ENCODE measurements around the gene ZSWIM6.

The ZSWIM6 gene

GRCh38 chr5:61381968-61382367 is 49.9 kb downstream of the ZSWIM6 start:
- Histone ChIP-seq H3K9ac (ENCODE audit: low read depth, low read length) (no peak overlapping the region), H3K4me1 (ENCODE audit: insufficient read depth, low read length) (peaks cover 12% of the 10 kb centered on the region; the same call in 1 of the 2 replicates), H3K4me3 (ENCODE audit: low read length) (no peak overlapping the region), H3K36me3 (ENCODE audit: insufficient read depth, low read depth, low read length) (no peaks in the 10 kb centered on the region), H3K27ac (ENCODE audit: low read length) (no peak overlapping the region), H3K27me3 (ENCODE audit: insufficient read depth, low read length) (no peaks in the 10 kb centered on the region), H3K9me3 (ENCODE audit: insufficient read depth, low read depth, low read length) (no peaks in the 10 kb centered on the region)

DNA sequence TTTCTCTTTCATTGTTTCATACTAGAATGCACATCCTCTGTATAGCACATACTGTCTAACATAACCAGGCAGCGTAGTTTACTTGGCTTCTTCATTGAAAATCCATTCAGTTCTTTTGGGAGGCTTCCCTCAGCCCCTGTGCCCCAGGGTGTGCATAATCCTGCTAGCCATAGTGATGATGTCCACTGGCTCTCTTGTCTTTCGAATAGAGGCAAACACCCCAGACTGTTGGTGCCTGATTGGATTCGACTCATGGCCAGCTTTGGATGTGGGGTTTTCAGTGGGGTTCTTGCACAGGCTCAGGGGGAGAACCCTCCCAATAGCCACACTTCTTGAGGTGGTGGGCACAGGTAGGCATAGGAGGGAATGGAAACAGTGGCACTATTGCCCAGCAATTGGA is 53.6 kb downstream of the ZSWIM6 start:
- H3K9me3 ChIP-seq (ENCODE audit: insufficient read depth, low read depth, low read length), result no peaks in the 10 kb centered on the region
- H3K4me1 ChIP-seq (ENCODE audit: insufficient read depth, low read length), result 0 out of 2 replicates have a peak, but pooled peaks cover 4% of the 10 kb centered on the region
- H3K27ac ChIP-seq (ENCODE audit: low read length), result no peak overlapping the region
- no peaks in the 10 kb centered on the region for H3K27me3 ChIP-seq (ENCODE audit: insufficient read depth, low read length)
- no peak overlapping the region for H3K9ac ChIP-seq (ENCODE audit: low read depth, low read length)
- H3K4me3 ChIP-seq (ENCODE audit: low read length), result no peak overlapping the region
- H3K36me3 ChIP-seq (ENCODE audit: insufficient read depth, low read depth, low read length), result no peaks in the 10 kb centered on the region

- Histone ChIP-seq H3K36me3 (ENCODE audit: insufficient read depth, low read depth, low read length) (no peaks in the 10 kb centered on the region), H3K4me3 (ENCODE audit: low read length) (no peak overlapping the region), H3K27me3 (ENCODE audit: insufficient read depth, low read length) (no peaks in the 10 kb centered on the region), H3K27ac (ENCODE audit: low read length) (no peak overlapping the region), H3K4me1 (ENCODE audit: insufficient read depth, low read length) (0 out of 2 replicates have a peak, but pooled peaks cover 4% of the 10 kb centered on the region), H3K9me3 (ENCODE audit: insufficient read depth, low read depth, low read length) (no peaks in the 10 kb centered on the region), H3K9ac (ENCODE audit: low read depth, low read length) (no peak overlapping the region)
Observed at GRCh38 chr5:61386045-61386800, 54.2 kb downstream of the ZSWIM6 start.

DNA sequence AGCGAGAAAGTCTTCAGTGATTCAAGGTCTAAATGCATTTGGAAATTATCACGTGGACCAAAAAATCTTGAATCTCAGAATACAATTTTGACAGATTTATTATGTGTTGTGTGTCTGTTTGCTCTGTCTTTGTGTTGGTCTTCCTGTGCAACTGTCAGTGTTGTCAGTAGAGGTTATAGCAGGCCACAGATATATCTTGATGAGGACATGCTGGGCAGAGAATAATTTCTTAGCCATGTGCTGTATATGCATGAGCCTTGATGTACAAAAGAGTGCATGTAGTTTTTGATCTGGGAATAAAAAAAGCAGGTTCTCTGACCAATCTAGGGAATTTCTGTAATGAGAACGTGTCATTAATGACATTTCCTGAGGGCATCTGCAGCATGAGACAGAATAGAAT is 57.6 kb downstream of the ZSWIM6 start:
- H3K27ac ChIP-seq (ENCODE audit: low read length), result no peak overlapping the region
- H3K36me3 ChIP-seq (ENCODE audit: insufficient read depth, low read depth, low read length), result no peaks in the 10 kb centered on the region
- no peak overlapping the region for H3K4me3 ChIP-seq (ENCODE audit: low read length)
- H3K4me1 ChIP-seq (ENCODE audit: insufficient read depth, low read length), result 0 out of 2 replicates have a peak, but pooled peaks cover 4% of the 10 kb centered on the region
- no peaks in the 10 kb centered on the region for H3K9me3 ChIP-seq (ENCODE audit: insufficient read depth, low read depth, low read length)
- no peaks in the 10 kb centered on the region for H3K27me3 ChIP-seq (ENCODE audit: insufficient read depth, low read length)
- no peak overlapping the region for H3K9ac ChIP-seq (ENCODE audit: low read depth, low read length)

DNA sequence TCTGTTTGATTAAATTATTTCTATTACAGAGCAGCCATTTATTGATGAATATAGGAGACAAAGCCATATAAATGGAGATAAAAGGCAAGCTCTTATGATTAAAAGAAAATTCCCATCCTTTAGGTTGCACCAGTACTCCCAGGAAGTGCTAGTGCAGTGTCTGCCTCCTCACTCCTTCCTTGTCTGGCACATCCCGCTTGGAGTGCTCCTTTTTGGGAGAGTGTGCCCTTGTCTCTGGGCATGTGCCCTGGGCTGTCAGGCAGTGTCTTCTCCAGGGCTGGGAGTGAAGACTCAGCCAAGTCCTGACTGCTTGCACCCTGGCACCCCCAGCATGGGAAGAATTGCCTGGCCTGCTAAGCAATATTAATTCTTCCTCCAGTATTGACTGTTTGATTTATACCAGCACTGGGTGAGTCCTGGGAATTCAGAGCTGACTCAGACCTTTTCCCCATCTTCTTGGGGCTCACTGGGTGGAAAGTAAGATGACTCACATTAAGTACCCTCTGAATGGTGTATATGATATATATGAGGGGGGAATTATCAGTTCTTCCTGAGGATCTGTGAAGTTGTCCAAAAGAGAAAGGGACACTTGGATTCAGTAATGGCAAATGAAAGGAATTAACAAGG is 62.1 kb downstream of the ZSWIM6 start:
- H3K9ac ChIP-seq (ENCODE audit: low read depth, low read length), result no peak overlapping the region
- H3K27ac ChIP-seq (ENCODE audit: low read length), result no peak overlapping the region
- no peak overlapping the region for H3K4me3 ChIP-seq (ENCODE audit: low read length)
- no peaks in the 10 kb centered on the region for H3K4me1 ChIP-seq (ENCODE audit: insufficient read depth, low read length)
- 0 out of 2 replicates have a peak, but pooled peaks cover 6% of the 10 kb centered on the region for H3K9me3 ChIP-seq (ENCODE audit: insufficient read depth, low read depth, low read length)
- no peaks in the 10 kb centered on the region for H3K36me3 ChIP-seq (ENCODE audit: insufficient read depth, low read depth, low read length)
- H3K27me3 ChIP-seq (ENCODE audit: insufficient read depth, low read length), result no peaks in the 10 kb centered on the region

GRCh38 chr5:61394793-61395192 is 62.7 kb downstream of the ZSWIM6 start:
- Histone ChIP-seq H3K27ac (ENCODE audit: low read length) (no peak overlapping the region), H3K4me3 (ENCODE audit: low read length) (no peak overlapping the region), H3K9me3 (ENCODE audit: insufficient read depth, low read depth, low read length) (0 out of 2 replicates have a peak, but pooled peaks cover 6% of the 10 kb centered on the region), H3K4me1 (ENCODE audit: insufficient read depth, low read length) (no peaks in the 10 kb centered on the region), H3K27me3 (ENCODE audit: insufficient read depth, low read length) (no peaks in the 10 kb centered on the region), H3K36me3 (ENCODE audit: insufficient read depth, low read depth, low read length) (no peaks in the 10 kb centered on the region), H3K9ac (ENCODE audit: low read depth, low read length) (no peak overlapping the region)

DNA sequence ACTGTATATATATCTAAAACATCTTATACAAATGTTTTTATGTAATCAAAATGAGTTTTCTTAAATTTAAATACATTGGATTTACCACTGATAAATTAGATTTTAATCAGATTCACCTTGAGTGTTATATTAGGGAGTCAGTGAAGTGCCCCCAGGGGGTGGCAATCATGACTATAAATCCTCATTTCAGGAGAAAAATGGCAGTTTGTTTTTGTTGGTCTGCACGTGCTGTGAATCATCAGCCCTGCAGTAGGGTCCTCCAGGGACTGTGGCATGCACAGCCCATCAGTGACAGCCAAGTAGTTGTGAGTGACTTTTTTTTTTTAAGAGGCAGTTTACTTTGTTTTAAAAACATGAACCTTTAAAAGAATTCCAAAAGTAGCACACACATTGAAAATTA is 65.2 kb downstream of the ZSWIM6 start:
- Histone ChIP-seq H3K9me3 (ENCODE audit: insufficient read depth, low read depth, low read length) (0 out of 2 replicates have a peak, but pooled peaks cover 6% of the 10 kb centered on the region), H3K27ac (ENCODE audit: low read length) (no peak overlapping the region), H3K4me1 (ENCODE audit: insufficient read depth, low read length) (peaks cover 8% of the 10 kb centered on the region), H3K27me3 (ENCODE audit: insufficient read depth, low read length) (no peaks in the 10 kb centered on the region), H3K9ac (ENCODE audit: low read depth, low read length) (no peak overlapping the region), H3K36me3 (ENCODE audit: insufficient read depth, low read depth, low read length) (no peaks in the 10 kb centered on the region), H3K4me3 (ENCODE audit: low read length) (no peak overlapping the region)

- H3K4me3 ChIP-seq (ENCODE audit: low read length), result no peak overlapping the region
- H3K4me1 ChIP-seq (ENCODE audit: insufficient read depth, low read length), result peaks cover 14% of the 10 kb centered on the region
- no peak overlapping the region for H3K27ac ChIP-seq (ENCODE audit: low read length)
- H3K9ac ChIP-seq (ENCODE audit: low read depth, low read length), result no peak overlapping the region
- 0 out of 2 replicates have a peak, but pooled peaks cover 6% of the 10 kb centered on the region for H3K9me3 ChIP-seq (ENCODE audit: insufficient read depth, low read depth, low read length)
- no peaks in the 10 kb centered on the region for H3K27me3 ChIP-seq (ENCODE audit: insufficient read depth, low read length)
- H3K36me3 ChIP-seq (ENCODE audit: insufficient read depth, low read depth, low read length), result no peaks in the 10 kb centered on the region
Observed at GRCh38 chr5:61397937-61398336, 65.9 kb downstream of the ZSWIM6 start.

- Histone ChIP-seq H3K9ac (ENCODE audit: low read depth, low read length) (no peak overlapping the region), H3K4me1 (ENCODE audit: insufficient read depth, low read length) (peaks cover 19% of the 10 kb centered on the region), H3K27me3 (ENCODE audit: insufficient read depth, low read length) (no peaks in the 10 kb centered on the region), H3K4me3 (ENCODE audit: low read length) (no peak overlapping the region), H3K9me3 (ENCODE audit: insufficient read depth, low read depth, low read length) (0 out of 2 replicates have a peak, but pooled peaks cover 6% of the 10 kb centered on the region), H3K36me3 (ENCODE audit: insufficient read depth, low read depth, low read length) (no peaks in the 10 kb centered on the region), H3K27ac (ENCODE audit: low read length) (no peak overlapping the region)
Observed at GRCh38 chr5:61398440-61398839, 66.4 kb downstream of the ZSWIM6 start.

- Histone ChIP-seq H3K27me3 (ENCODE audit: insufficient read depth, low read length) (no peaks in the 10 kb centered on the region), H3K9me3 (ENCODE audit: insufficient read depth, low read depth, low read length) (0 out of 2 replicates have a peak, but pooled peaks cover 6% of the 10 kb centered on the region), H3K36me3 (ENCODE audit: insufficient read depth, low read depth, low read length) (no peaks in the 10 kb centered on the region), H3K4me1 (ENCODE audit: insufficient read depth, low read length) (peaks cover 19% of the 10 kb centered on the region), H3K9ac (ENCODE audit: low read depth, low read length) (no peak overlapping the region), H3K4me3 (ENCODE audit: low read length) (no peak overlapping the region), H3K27ac (ENCODE audit: low read length) (no peak overlapping the region)
Observed at GRCh38 chr5:61399679-61400078, 67.6 kb downstream of the ZSWIM6 start.

- no peak overlapping the region for H3K9ac ChIP-seq (ENCODE audit: low read depth, low read length)
Observed at GRCh38 chr5:61401726-61402125, 69.7 kb downstream of the ZSWIM6 start.

More at GRCh38 chr5:61401726-61402125, 69.7 kb downstream of the ZSWIM6 start:
- Histone ChIP-seq H3K36me3 (ENCODE audit: insufficient read depth, low read depth, low read length) (no peaks in the 10 kb centered on the region), H3K27me3 (ENCODE audit: insufficient read depth, low read length) (no peaks in the 10 kb centered on the region), H3K27ac (ENCODE audit: low read length) (no peak overlapping the region), H3K9me3 (ENCODE audit: insufficient read depth, low read depth, low read length) (0 out of 2 replicates have a peak, but pooled peaks cover 6% of the 10 kb centered on the region), H3K4me1 (ENCODE audit: insufficient read depth, low read length) (peaks cover 19% of the 10 kb centered on the region), H3K4me3 (ENCODE audit: low read length) (no peak overlapping the region)
